Measurements from ENCODE around the gene LRRC46. TPM values are rescaled to one million over a fixed set of nuclear protein-coding genes. Genes with fewer than 3 reads are reported as not detected.

LRRC46 gene
- total and polyA plus RNA-seq, 2 of the 13 experiments (the other 11 are each of a cell fraction or from before 2014, with no cell fraction given), result 0.09 TPM

GRCh38 chr17:47810200-47810821, 21.2 kb upstream of the LRRC46 start (continued):
- no peak for TF ChIP-seq ZBTB10 (CRISPR knock-in tag; IDR thresholded peaks at IDR 0.05; ENCODE audit: borderline replicate concordance)
- peak; percentile 81 for TF ChIP-seq NFE2L2 (IDR thresholded peaks at IDR 0.05; ENCODE audit: low read length)
- TF ChIP-seq FOXA3 (CRISPR knock-in tag; IDR thresholded peaks at IDR 0.05), result peak; percentile 30; the same call in 1 of the 2 replicates
- TF ChIP-seq NR2F1 (CRISPR knock-in tag; IDR thresholded peaks at IDR 0.05), result peak in 1 of 2 experiments; percentile 57; a peak in 1 of 4 replicates
- no peak for TF ChIP-seq SNAPC4 (CRISPR knock-in tag; IDR thresholded peaks at IDR 0.05)
- peak; percentile 11 for TF ChIP-seq TEAD3 (CRISPR knock-in tag; optimal IDR thresholded peaks at IDR 0.05; ENCODE audit: borderline replicate concordance)
- peak; percentile 53; the same call in 1 of the 2 replicates for TF ChIP-seq TBX3 (IDR thresholded peaks at IDR 0.05; ENCODE audit: borderline replicate concordance)
- TF ChIP-seq SALL1 (CRISPR knock-in tag; IDR thresholded peaks at IDR 0.05), result no peak
- no peak for TF ChIP-seq HNF4G (IDR thresholded peaks at IDR 0.05; ENCODE audit: borderline replicate concordance, low read depth, low read length)
- TF ChIP-seq HNF4G (CRISPR knock-in tag; IDR thresholded peaks at IDR 0.05; ENCODE audit: borderline replicate concordance, low read depth), result no peak
- no peak for TF ChIP-seq FOXA1 (IDR thresholded peaks at IDR 0.05)
- peak; percentile 47; the same call in 1 of the 2 replicates for TF ChIP-seq FOXA1 (CRISPR knock-in tag; IDR thresholded peaks at IDR 0.05)
- 0 out of 2 replicates have a peak, but pooled peaks have one; percentile 27 for TF ChIP-seq HMGXB3 (CRISPR knock-in tag; IDR thresholded peaks at IDR 0.05; ENCODE audit: borderline replicate concordance)
- TF ChIP-seq ZNF749 (CRISPR knock-in tag; IDR thresholded peaks at IDR 0.05; ENCODE audit: borderline replicate concordance), result no peak
- TF ChIP-seq ELF1 (CRISPR knock-in tag; IDR thresholded peaks at IDR 0.05), result no peak
- no peak for TF ChIP-seq IRX3 (CRISPR knock-in tag; IDR thresholded peaks at IDR 0.05; ENCODE audit: borderline replicate concordance, low read depth)
- no peak for TF ChIP-seq TRIM24 (CRISPR knock-in tag; IDR thresholded peaks at IDR 0.05)

All from HepG2 (cell line).